ENCODE measurements around the gene DNAJA1. TPM values are rescaled to one million over a fixed set of nuclear protein-coding genes. Genes with fewer than 3 reads are reported as not detected.

The DNAJA1 gene
- total and polyA plus RNA-seq, 2 experiments from 2014 or later: 84.6 to 108 TPM

DNA sequence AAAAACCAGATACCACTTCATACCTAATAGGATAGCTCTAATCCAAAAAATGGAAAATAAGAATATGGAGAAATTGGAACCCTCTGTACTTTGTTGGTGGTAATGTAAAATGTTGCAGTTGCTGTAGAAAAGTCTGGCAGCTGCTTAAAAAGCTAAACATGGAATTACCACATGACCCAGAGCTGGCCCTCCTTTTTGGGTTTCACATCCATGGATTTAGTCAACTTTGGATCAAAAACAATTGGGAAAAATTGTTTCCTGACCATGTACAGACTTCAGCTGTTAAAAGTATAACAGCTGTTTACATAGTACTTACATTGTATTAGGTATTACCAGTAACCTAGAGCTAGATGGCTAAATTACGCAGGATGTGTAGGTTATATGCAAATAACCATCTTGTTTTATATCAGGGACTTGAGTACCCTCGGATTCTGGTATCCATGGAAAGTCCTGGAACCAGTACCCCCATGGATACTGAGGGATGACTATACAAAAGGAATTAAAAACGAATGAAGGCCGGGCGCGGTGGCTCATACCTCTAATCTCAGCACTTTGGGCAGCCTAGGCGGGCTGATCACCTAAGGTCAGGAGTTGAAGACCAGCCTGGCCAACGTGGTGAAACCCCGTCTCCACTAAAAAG lies 15.8 kb downstream of the DNAJA1 start:
- in situ Hi-C loops (cut with MboI): loop anchor here (10.0 kb wide), 1 partner anchor 56 kb away; no protein-coding TSS in a partner anchor
- H3K4me1 ChIP-seq (ENCODE audit: insufficient read depth): peaks cover 14% of the 10 kb centered on the region
- no peaks in the 10 kb centered on the region for H3K27me3 ChIP-seq (replicated peaks; ENCODE audit: insufficient read depth)
- H3K4me2 ChIP-seq (ENCODE audit: unreplicated experiment): no peak overlapping the region
- no peaks in the 10 kb centered on the region for H4K20me1 ChIP-seq (ENCODE audit: insufficient read depth)
- no peak overlapping the region for H2AFZ ChIP-seq
- WGBS, 2 experiments (ENCODE audit: low coverage in 1 of 2, low lambda C conversion rate in 2 of 2, missing lambda C conversion rate in 2 of 2): 85 to 90% methylated on average over 9 of the region's 9 CpGs
- H3F3A ChIP-seq (ENCODE audit: insufficient read depth): peaks cover 83% of the 10 kb centered on the region
- H3K9me3 ChIP-seq (ENCODE audit: low read depth): no peaks in the 10 kb centered on the region
- peaks cover 2% of the 10 kb centered on the region; the same call in 1 of the 2 replicates for H3K79me2 ChIP-seq (ENCODE audit: insufficient read depth)
- DNase-seq: no peak
- no peak overlapping the region for H3K4me3 ChIP-seq
- TF ChIP-seq EZH2phosphoT487 (IDR thresholded peaks at IDR 0.05; ENCODE audit: insufficient read depth, low read depth): no peak
- no peak for TF ChIP-seq EZH2 (IDR thresholded peaks at IDR 0.05; ENCODE audit: insufficient read depth, poor library complexity, severe bottlenecking)
- no peak overlapping the region for H3K27ac ChIP-seq
- peaks cover 46% of the 10 kb centered on the region for H3K36me3 ChIP-seq (ENCODE audit: low read depth)
- no peaks in the 10 kb centered on the region for H3K9me2 ChIP-seq (ENCODE audit: insufficient read depth)
- H3K9ac ChIP-seq: no peak overlapping the region

DNA sequence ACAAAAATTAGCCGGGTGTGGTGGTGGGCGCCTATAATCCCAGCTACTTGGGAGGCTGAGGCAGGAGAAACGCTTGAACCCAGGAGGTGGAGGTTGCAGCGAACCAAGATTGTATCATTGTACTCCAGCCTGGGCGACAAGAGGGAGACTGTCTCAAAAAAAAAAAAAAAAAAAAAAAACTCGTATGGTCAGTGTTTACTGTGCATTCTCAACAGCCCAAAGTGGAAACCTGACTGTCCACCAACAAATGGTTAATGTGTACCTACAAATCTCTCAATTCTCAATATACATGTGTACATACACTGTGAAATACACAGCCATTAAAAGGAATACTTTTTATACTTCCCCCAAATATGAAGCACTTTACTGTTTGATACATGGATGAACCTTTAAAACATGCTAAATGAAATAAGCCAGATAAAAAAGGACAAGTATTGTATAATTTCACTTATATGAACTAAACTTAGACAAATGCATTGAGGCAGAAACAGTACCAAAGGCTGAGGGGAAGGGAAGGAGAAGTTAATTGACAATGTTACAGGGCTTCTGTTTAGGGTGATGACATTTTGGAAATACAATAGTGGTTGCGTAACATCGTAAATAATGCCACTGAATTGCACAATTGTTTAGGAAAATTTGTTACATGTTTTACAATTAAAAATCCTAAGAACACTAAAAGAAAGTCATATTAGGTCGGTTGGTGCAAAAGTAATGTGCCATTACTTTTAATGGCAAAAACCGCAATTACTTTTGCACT lies 16.5 kb downstream of the DNAJA1 start:
- Histone ChIP-seq H3K4me2 (ENCODE audit: unreplicated experiment) (peak overlapping the region; percentile 29), H3K4me1 (ENCODE audit: insufficient read depth) (peaks cover 14% of the 10 kb centered on the region), H3F3A (ENCODE audit: insufficient read depth) (peaks cover 84% of the 10 kb centered on the region), H3K27ac (peak overlapping the region; percentile 27), H3K9me2 (ENCODE audit: insufficient read depth) (no peaks in the 10 kb centered on the region), H3K9ac (no peak overlapping the region), H3K36me3 (ENCODE audit: low read depth) (peaks cover 39% of the 10 kb centered on the region), H4K20me1 (ENCODE audit: insufficient read depth) (no peaks in the 10 kb centered on the region), H3K79me2 (ENCODE audit: insufficient read depth) (no peaks in the 10 kb centered on the region; the same call in 1 of the 2 replicates), H3K27me3 (replicated peaks; ENCODE audit: insufficient read depth) (no peaks in the 10 kb centered on the region), H3K4me3 (0 out of 2 replicates have a peak overlapping the region, but pooled peaks have one; percentile 0), H3K9me3 (ENCODE audit: low read depth) (no peaks in the 10 kb centered on the region), H2AFZ (peak overlapping the region; percentile 47; the same call in 1 of the 2 replicates)
- 51 to 53% methylated on average over 8 to 10 of the region's 10 CpGs for WGBS, 2 experiments (ENCODE audit: low coverage in 1 of 2, low lambda C conversion rate in 2 of 2, missing lambda C conversion rate in 2 of 2)
- TF ChIP-seq EZH2 (IDR thresholded peaks at IDR 0.05; ENCODE audit: insufficient read depth, poor library complexity, severe bottlenecking) (no peak), EZH2phosphoT487 (IDR thresholded peaks at IDR 0.05; ENCODE audit: insufficient read depth, low read depth) (0 out of 2 replicates have a peak, but pooled peaks have one; percentile 66)
- in situ Hi-C loops (cut with MboI): loop anchor here (10.0 kb wide), 1 partner anchor 57 kb away; no protein-coding TSS in a partner anchor
- peak; percentile 46 for DNase-seq

DNA sequence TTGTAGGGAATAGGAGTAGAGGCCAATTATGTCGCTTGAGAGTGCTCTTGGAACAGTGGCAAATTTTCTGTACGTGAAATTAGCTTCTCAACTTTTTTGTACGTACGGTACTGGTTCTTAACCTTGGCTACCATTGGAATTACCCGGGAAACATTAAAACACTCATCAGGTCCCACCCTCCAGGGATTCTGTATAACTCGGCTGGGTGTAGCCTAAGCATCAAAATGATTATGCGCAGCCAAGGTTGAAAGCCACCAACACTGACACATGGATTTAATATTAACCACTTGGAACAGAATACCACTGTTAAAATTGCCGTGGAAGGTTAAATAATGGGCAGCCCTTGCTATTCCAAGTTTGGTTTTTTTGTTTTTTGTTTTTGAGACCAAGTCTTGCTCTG lies 17.4 kb downstream of the DNAJA1 start:
- TF ChIP-seq EZH2phosphoT487 (IDR thresholded peaks at IDR 0.05; ENCODE audit: insufficient read depth, low read depth) (no peak), EZH2 (IDR thresholded peaks at IDR 0.05; ENCODE audit: insufficient read depth, poor library complexity, severe bottlenecking) (no peak)
- WGBS, 2 experiments (ENCODE audit: low coverage in 1 of 2, low lambda C conversion rate in 2 of 2, missing lambda C conversion rate in 2 of 2): 11 to 13% methylated on average over 8 of the region's 8 CpGs
- peak; percentile 53 for DNase-seq
- H3K36me3 ChIP-seq (ENCODE audit: low read depth): peaks cover 30% of the 10 kb centered on the region
- H3K4me3 ChIP-seq: no peak overlapping the region
- no peaks in the 10 kb centered on the region for H3K27me3 ChIP-seq (replicated peaks; ENCODE audit: insufficient read depth)
- peaks cover 14% of the 10 kb centered on the region for H3K4me1 ChIP-seq (ENCODE audit: insufficient read depth)
- H3K27ac ChIP-seq: peak overlapping the region; percentile 27
- peaks cover 75% of the 10 kb centered on the region for H3F3A ChIP-seq (ENCODE audit: insufficient read depth)
- no peaks in the 10 kb centered on the region; the same call in 1 of the 2 replicates for H3K79me2 ChIP-seq (ENCODE audit: insufficient read depth)
- H4K20me1 ChIP-seq (ENCODE audit: insufficient read depth): no peaks in the 10 kb centered on the region
- no peaks in the 10 kb centered on the region for H3K9me2 ChIP-seq (ENCODE audit: insufficient read depth)
- H3K4me2 ChIP-seq (ENCODE audit: unreplicated experiment): peak overlapping the region; percentile 29
- in situ Hi-C loops (cut with MboI): loop anchor here (10.0 kb wide), 1 partner anchor 58 kb away; no protein-coding TSS in a partner anchor
- H3K9me3 ChIP-seq (ENCODE audit: low read depth): no peaks in the 10 kb centered on the region
- peak overlapping the region; percentile 47; the same call in 1 of the 2 replicates for H2AFZ ChIP-seq
- no peak overlapping the region for H3K9ac ChIP-seq

DNA sequence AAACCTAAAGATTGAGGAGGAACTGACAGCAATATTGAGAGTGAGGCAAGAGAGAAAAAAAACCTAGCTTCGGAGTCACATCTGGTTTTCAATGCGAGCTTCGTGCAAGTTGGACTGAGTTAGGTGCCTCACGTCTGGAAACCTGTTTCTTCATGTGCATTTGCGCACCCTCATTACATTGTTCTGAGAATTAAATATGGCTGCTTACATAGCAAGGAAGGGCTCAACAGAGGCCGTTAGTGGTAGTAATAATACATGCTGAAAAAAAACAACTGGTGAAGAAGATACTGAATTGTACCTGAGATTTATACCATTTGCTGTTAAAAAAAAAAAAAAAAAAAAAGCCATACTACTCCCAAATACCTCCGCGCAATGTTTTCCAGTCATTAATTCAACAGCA lies 18.6 kb downstream of the DNAJA1 start:
- no peaks in the 10 kb centered on the region for H3K9me3 ChIP-seq (ENCODE audit: low read depth)
- peak; percentile 27 for DNase-seq
- peaks cover 14% of the 10 kb centered on the region for H3K4me1 ChIP-seq (ENCODE audit: insufficient read depth)
- no peaks in the 10 kb centered on the region for H4K20me1 ChIP-seq (ENCODE audit: insufficient read depth)
- peaks cover 65% of the 10 kb centered on the region for H3F3A ChIP-seq (ENCODE audit: insufficient read depth)
- TF ChIP-seq EZH2phosphoT487 (IDR thresholded peaks at IDR 0.05; ENCODE audit: insufficient read depth, low read depth) (no peak), EZH2 (IDR thresholded peaks at IDR 0.05; ENCODE audit: insufficient read depth, poor library complexity, severe bottlenecking) (no peak)
- H3K36me3 ChIP-seq (ENCODE audit: low read depth): peaks cover 19% of the 10 kb centered on the region
- H3K27me3 ChIP-seq (replicated peaks; ENCODE audit: insufficient read depth): no peaks in the 10 kb centered on the region
- H3K9ac ChIP-seq: peak overlapping the region; percentile 76
- in situ Hi-C loops (cut with MboI): loop anchor here (10.0 kb wide), 1 partner anchor 59 kb away; no protein-coding TSS in a partner anchor
- H2AFZ ChIP-seq: peak overlapping the region; percentile 72
- peak overlapping the region; percentile 78 for H3K4me2 ChIP-seq (ENCODE audit: unreplicated experiment)
- H3K9me2 ChIP-seq (ENCODE audit: insufficient read depth): no peaks in the 10 kb centered on the region
- H3K4me3 ChIP-seq: peak overlapping the region; percentile 69
- 21 to 24% methylated on average over 8 of the region's 8 CpGs for WGBS, 2 experiments (ENCODE audit: low coverage in 1 of 2, low lambda C conversion rate in 2 of 2, missing lambda C conversion rate in 2 of 2)
- H3K79me2 ChIP-seq (ENCODE audit: insufficient read depth): no peaks in the 10 kb centered on the region
- peak overlapping the region; percentile 66 for H3K27ac ChIP-seq
